WTC11 (cell line): Measurements from ENCODE around the gene ZNF485. TPM values are rescaled to one million over a fixed set of nuclear protein-coding genes. Genes with fewer than 3 reads are reported as not detected.
A peak's percentile ranks its signal among the peaks of the same experiment; 100 is the strongest.

Source experiments
- CBFB ChIP-seq: sonication (generic); formaldehyde crosslinking; IDR thresholded peaks from 2 replicates; pipeline ENCODE4 v1.8.1; 2022; ENCODE audit warnings: mild to moderate bottlenecking, low read depth, missing genetic modification reagents
- EMX1 ChIP-seq: fragments of 250-450 bp; sonication (Bioruptor Pico); IDR thresholded peaks from 2 replicates; pipeline ENCODE4 v1.8.0; 2021; ENCODE audit warnings: mild to moderate bottlenecking
- ESRRA ChIP-seq: sonication (generic); formaldehyde crosslinking; IDR thresholded peaks from 2 replicates; pipeline ENCODE4 v1.8.1; 2022; ENCODE audit warnings: mild to moderate bottlenecking, missing genetic modification reagents, borderline replicate concordance
- ETV6 ChIP-seq: sonication (generic); formaldehyde crosslinking; IDR thresholded peaks from 2 replicates; pipeline ENCODE4 v1.8.1; 2022; ENCODE audit warnings: mild to moderate bottlenecking, missing genetic modification reagents
- FOXJ3 ChIP-seq: sonication (generic); formaldehyde crosslinking; IDR thresholded peaks from 2 replicates; pipeline ENCODE4 v1.9.0; 2021; ENCODE audit warnings: missing genetic modification reagents, mild to moderate bottlenecking, borderline replicate concordance
- FOXP1 ChIP-seq: sonication (generic); formaldehyde crosslinking; IDR thresholded peaks from 2 replicates; pipeline ENCODE4 v1.8.0; 2022; ENCODE audit warnings: missing genetic modification reagents, mild to moderate bottlenecking, moderate library complexity, borderline replicate concordance
- GABPB1 ChIP-seq: sonication (generic); formaldehyde crosslinking; IDR thresholded peaks from 2 replicates; pipeline ENCODE4 v1.8.1; 2023; ENCODE audit warnings: mild to moderate bottlenecking, missing genetic modification reagents
- GRHL2 ChIP-seq: fragments of 250-450 bp; sonication (Bioruptor Pico); IDR thresholded peaks from 2 replicates; pipeline ENCODE4 v1.8.0; 2022; ENCODE audit warnings: mild to moderate bottlenecking, moderate library complexity; ENCODE audit not compliant: insufficient replicate concordance, severe bottlenecking
- IRF2 ChIP-seq: sonication (generic); formaldehyde crosslinking; IDR thresholded peaks from 2 replicates; pipeline ENCODE4 v1.8.0; 2022; ENCODE audit warnings: low read depth, missing genetic modification reagents, borderline replicate concordance
- JUN ChIP-seq: sonication (generic); formaldehyde crosslinking; IDR thresholded peaks from 2 replicates; pipeline ENCODE4 v1.8.0; 2023; ENCODE audit warnings: mild to moderate bottlenecking, missing genetic modification reagents
- NFYB ChIP-seq: sonication (generic); formaldehyde crosslinking; conservative IDR thresholded peaks from 2 replicates; pipeline ENCODE4 v1.8.0; 2022; ENCODE audit warnings: low read depth, missing genetic modification reagents
- SMAD4 ChIP-seq: sonication (generic); formaldehyde crosslinking; IDR thresholded peaks from 2 replicates; pipeline ENCODE4 v1.8.0; 2022; ENCODE audit warnings: mild to moderate bottlenecking, missing genetic modification reagents
- SP1 ChIP-seq: sonication (generic); formaldehyde crosslinking; conservative IDR thresholded peaks from 2 replicates; pipeline ENCODE4 v1.8.1; 2022; ENCODE audit warnings: missing genetic modification reagents
- TEAD1 ChIP-seq: sonication (generic); formaldehyde crosslinking; IDR thresholded peaks from 2 replicates; pipeline ENCODE4 v1.8.0; 2022; ENCODE audit warnings: mild to moderate bottlenecking, missing genetic modification reagents
- ZNF121 ChIP-seq: sonication (generic); formaldehyde crosslinking; IDR thresholded peaks from 2 replicates; pipeline ENCODE4 v1.8.0; 2023; ENCODE audit warnings: missing genetic modification reagents
- ZNF138 ChIP-seq: sonication (generic); formaldehyde crosslinking; conservative IDR thresholded peaks from 2 replicates; pipeline ENCODE4 v1.8.1; 2022; ENCODE audit warnings: mild to moderate bottlenecking, moderate library complexity, missing genetic modification reagents
- ZNF416 ChIP-seq: fragments of 250-450 bp; sonication (Bioruptor Pico); IDR thresholded peaks from 2 replicates; pipeline ENCODE4 v1.9.0; 2021; ENCODE audit warnings: mild to moderate bottlenecking, inconsistent platforms
- ZNF423 ChIP-seq: fragments of 250-450 bp; sonication (Bioruptor Pico); IDR thresholded peaks from 2 replicates; pipeline ENCODE4 v2.1.2; 2022; ENCODE audit warnings: mild to moderate bottlenecking, moderate library complexity
- ZNF532 ChIP-seq: fragments of 250-450 bp; sonication (Bioruptor Pico); IDR thresholded peaks from 2 replicates; pipeline ENCODE4 v1.9.0; 2021; ENCODE audit warnings: mild to moderate bottlenecking, borderline replicate concordance
- total RNA-seq: library from RNA; stranded (reverse); gene quantifications from 3 replicates; pipeline ENCODE4 v1.2.3, GENCODE V29; 2021
- TF ChIP-seq, protein P1 (sequence below): sonication (generic); formaldehyde crosslinking; IDR thresholded peaks from 2 replicates; pipeline ENCODE4 v1.8.1; 2023; ENCODE audit warnings: mild to moderate bottlenecking, missing genetic modification reagents, moderate library complexity
- TF ChIP-seq, protein P2 (sequence below): sonication (generic); formaldehyde crosslinking; conservative IDR thresholded peaks from 2 replicates; pipeline ENCODE4 v1.8.1; 2023; ENCODE audit warnings: mild to moderate bottlenecking, low read depth, missing genetic modification reagents, moderate library complexity
- TF ChIP-seq, protein P3 (sequence below): sonication (generic); formaldehyde crosslinking; IDR thresholded peaks from 2 replicates; pipeline ENCODE4 v1.8.0; 2022; ENCODE audit warnings: missing genetic modification reagents
- TF ChIP-seq, protein P4 (sequence below): sonication (generic); formaldehyde crosslinking; IDR thresholded peaks from 2 replicates; pipeline ENCODE4 v1.8.0; 2023; ENCODE audit warnings: mild to moderate bottlenecking, missing genetic modification reagents
- TF ChIP-seq, protein P5 (sequence below): sonication (generic); formaldehyde crosslinking; IDR thresholded peaks from 2 replicates; pipeline ENCODE4 v1.8.0; 2022; ENCODE audit warnings: mild to moderate bottlenecking, missing genetic modification reagents

Gene ZNF485
- total RNA-seq, 1 experiment from 2014 or later: 9.6 TPM

- no peak for TF ChIP-seq EMX1 (CRISPR knock-in tag)
- TF ChIP-seq FOXJ3: no peak
- TF ChIP-seq GRHL2 (CRISPR knock-in tag): no peak
- TF ChIP-seq GABPB1 (CRISPR knock-in tag): no peak
- TF ChIP-seq, protein P1, sequence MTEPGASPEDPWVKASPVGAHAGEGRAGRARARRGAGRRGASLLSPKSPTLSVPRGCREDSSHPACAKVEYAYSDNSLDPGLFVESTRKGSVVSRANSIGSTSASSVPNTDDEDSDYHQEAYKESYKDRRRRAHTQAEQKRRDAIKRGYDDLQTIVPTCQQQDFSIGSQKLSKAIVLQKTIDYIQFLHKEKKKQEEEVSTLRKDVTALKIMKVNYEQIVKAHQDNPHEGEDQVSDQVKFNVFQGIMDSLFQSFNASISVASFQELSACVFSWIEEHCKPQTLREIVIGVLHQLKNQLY (CRISPR knock-in tag): no peak
- TF ChIP-seq CBFB: no peak
- TF ChIP-seq SMAD4 (CRISPR knock-in tag): no peak
- TF ChIP-seq ETV6 (CRISPR knock-in tag): no peak; the same call in 1 of the 2 replicates
- no peak for TF ChIP-seq ESRRA (CRISPR knock-in tag)
- TF ChIP-seq SP1 (CRISPR knock-in tag): peak; percentile 31; the same call in 1 of the 2 replicates
- TF ChIP-seq, protein P2, sequence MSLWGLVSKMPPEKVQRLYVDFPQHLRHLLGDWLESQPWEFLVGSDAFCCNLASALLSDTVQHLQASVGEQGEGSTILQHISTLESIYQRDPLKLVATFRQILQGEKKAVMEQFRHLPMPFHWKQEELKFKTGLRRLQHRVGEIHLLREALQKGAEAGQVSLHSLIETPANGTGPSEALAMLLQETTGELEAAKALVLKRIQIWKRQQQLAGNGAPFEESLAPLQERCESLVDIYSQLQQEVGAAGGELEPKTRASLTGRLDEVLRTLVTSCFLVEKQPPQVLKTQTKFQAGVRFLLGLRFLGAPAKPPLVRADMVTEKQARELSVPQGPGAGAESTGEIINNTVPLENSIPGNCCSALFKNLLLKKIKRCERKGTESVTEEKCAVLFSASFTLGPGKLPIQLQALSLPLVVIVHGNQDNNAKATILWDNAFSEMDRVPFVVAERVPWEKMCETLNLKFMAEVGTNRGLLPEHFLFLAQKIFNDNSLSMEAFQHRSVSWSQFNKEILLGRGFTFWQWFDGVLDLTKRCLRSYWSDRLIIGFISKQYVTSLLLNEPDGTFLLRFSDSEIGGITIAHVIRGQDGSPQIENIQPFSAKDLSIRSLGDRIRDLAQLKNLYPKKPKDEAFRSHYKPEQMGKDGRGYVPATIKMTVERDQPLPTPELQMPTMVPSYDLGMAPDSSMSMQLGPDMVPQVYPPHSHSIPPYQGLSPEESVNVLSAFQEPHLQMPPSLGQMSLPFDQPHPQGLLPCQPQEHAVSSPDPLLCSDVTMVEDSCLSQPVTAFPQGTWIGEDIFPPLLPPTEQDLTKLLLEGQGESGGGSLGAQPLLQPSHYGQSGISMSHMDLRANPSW (CRISPR knock-in tag): no peak
- no peak for TF ChIP-seq IRF2
- TF ChIP-seq FOXP1 (CRISPR knock-in tag): peak; percentile 74
- TF ChIP-seq ZNF423 (CRISPR knock-in tag): no peak
- TF ChIP-seq TEAD1 (CRISPR knock-in tag): no peak
- TF ChIP-seq, protein P3, sequence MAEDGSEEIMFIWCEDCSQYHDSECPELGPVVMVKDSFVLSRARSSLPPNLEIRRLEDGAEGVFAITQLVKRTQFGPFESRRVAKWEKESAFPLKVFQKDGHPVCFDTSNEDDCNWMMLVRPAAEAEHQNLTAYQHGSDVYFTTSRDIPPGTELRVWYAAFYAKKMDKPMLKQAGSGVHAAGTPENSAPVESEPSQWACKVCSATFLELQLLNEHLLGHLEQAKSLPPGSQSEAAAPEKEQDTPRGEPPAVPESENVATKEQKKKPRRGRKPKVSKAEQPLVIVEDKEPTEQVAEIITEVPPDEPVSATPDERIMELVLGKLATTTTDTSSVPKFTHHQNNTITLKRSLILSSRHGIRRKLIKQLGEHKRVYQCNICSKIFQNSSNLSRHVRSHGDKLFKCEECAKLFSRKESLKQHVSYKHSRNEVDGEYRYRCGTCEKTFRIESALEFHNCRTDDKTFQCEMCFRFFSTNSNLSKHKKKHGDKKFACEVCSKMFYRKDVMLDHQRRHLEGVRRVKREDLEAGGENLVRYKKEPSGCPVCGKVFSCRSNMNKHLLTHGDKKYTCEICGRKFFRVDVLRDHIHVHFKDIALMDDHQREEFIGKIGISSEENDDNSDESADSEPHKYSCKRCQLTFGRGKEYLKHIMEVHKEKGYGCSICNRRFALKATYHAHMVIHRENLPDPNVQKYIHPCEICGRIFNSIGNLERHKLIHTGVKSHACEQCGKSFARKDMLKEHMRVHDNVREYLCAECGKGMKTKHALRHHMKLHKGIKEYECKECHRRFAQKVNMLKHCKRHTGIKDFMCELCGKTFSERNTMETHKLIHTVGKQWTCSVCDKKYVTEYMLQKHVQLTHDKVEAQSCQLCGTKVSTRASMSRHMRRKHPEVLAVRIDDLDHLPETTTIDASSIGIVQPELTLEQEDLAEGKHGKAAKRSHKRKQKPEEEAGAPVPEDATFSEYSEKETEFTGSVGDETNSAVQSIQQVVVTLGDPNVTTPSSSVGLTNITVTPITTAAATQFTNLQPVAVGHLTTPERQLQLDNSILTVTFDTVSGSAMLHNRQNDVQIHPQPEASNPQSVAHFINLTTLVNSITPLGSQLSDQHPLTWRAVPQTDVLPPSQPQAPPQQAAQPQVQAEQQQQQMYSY: 0 out of 2 replicates have a peak, but pooled peaks have one; percentile 24
- TF ChIP-seq ZNF532 (CRISPR knock-in tag): no peak
- no peak for TF ChIP-seq ZNF121 (CRISPR knock-in tag)
- TF ChIP-seq, protein P4, sequence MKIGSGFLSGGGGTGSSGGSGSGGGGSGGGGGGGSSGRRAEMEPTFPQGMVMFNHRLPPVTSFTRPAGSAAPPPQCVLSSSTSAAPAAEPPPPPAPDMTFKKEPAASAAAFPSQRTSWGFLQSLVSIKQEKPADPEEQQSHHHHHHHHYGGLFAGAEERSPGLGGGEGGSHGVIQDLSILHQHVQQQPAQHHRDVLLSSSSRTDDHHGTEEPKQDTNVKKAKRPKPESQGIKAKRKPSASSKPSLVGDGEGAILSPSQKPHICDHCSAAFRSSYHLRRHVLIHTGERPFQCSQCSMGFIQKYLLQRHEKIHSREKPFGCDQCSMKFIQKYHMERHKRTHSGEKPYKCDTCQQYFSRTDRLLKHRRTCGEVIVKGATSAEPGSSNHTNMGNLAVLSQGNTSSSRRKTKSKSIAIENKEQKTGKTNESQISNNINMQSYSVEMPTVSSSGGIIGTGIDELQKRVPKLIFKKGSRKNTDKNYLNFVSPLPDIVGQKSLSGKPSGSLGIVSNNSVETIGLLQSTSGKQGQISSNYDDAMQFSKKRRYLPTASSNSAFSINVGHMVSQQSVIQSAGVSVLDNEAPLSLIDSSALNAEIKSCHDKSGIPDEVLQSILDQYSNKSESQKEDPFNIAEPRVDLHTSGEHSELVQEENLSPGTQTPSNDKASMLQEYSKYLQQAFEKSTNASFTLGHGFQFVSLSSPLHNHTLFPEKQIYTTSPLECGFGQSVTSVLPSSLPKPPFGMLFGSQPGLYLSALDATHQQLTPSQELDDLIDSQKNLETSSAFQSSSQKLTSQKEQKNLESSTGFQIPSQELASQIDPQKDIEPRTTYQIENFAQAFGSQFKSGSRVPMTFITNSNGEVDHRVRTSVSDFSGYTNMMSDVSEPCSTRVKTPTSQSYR (CRISPR knock-in tag): no peak
- TF ChIP-seq ZNF138 (CRISPR knock-in tag): no peak
- no peak; the same call in 1 of the 2 replicates for TF ChIP-seq NFYB (CRISPR knock-in tag)
- TF ChIP-seq, protein P5, sequence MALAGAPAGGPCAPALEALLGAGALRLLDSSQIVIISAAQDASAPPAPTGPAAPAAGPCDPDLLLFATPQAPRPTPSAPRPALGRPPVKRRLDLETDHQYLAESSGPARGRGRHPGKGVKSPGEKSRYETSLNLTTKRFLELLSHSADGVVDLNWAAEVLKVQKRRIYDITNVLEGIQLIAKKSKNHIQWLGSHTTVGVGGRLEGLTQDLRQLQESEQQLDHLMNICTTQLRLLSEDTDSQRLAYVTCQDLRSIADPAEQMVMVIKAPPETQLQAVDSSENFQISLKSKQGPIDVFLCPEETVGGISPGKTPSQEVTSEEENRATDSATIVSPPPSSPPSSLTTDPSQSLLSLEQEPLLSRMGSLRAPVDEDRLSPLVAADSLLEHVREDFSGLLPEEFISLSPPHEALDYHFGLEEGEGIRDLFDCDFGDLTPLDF (CRISPR knock-in tag): no peak
- peak; percentile 65; the same call in 1 of the 2 replicates for TF ChIP-seq JUN (CRISPR knock-in tag)
- no peak for TF ChIP-seq ZNF416 (CRISPR knock-in tag)
Observed at GRCh38 chr10:43648398-43649184, 42.4 kb downstream of the ZNF485 start, which contains the start of gene ZNF32 (continued).
